ENCODE data around the gene ADAT2.

DNA sequence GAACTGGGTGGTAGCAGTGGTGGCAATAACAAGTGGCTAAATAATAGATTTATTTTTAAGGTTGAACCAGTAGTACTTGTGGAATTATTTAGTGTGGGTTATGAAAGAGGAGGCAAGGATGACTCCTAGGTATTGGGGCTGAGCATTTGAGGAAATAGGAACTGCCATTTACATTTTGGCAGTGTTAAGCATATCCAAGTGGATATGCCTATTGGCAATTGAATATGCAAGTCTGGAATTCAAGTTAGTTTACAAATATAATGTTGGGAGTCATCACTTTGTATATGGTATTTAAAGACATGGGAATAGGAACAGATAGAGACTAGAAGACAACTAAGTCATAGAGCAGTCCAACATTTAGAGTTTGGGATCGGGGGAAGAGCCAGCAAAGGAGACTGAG, 26.1 kb upstream of the ADAT2 start:
- TF ChIP-seq, protein P1, sequence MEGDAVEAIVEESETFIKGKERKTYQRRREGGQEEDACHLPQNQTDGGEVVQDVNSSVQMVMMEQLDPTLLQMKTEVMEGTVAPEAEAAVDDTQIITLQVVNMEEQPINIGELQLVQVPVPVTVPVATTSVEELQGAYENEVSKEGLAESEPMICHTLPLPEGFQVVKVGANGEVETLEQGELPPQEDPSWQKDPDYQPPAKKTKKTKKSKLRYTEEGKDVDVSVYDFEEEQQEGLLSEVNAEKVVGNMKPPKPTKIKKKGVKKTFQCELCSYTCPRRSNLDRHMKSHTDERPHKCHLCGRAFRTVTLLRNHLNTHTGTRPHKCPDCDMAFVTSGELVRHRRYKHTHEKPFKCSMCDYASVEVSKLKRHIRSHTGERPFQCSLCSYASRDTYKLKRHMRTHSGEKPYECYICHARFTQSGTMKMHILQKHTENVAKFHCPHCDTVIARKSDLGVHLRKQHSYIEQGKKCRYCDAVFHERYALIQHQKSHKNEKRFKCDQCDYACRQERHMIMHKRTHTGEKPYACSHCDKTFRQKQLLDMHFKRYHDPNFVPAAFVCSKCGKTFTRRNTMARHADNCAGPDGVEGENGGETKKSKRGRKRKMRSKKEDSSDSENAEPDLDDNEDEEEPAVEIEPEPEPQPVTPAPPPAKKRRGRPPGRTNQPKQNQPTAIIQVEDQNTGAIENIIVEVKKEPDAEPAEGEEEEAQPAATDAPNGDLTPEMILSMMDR (IDR thresholded peaks at IDR 0.05): no peak
- no peak for TF ChIP-seq POLR2A (IDR thresholded peaks at IDR 0.05)
